GM12875 (cell line): ENCODE measurements around the gene JUP.

Source experiments
- H3K4me3 ChIP-seq: one replicate; pipeline ENCODE4 v1.5.1; 2011; ENCODE audit warnings: low read depth, low read length, control low read depth
- CTCF ChIP-seq: IDR thresholded peaks from 2 replicates; pipeline ENCODE4 v1.5.1; 2011; ENCODE audit warnings: low read depth, mild to moderate bottlenecking, control low read depth, inconsistent platforms, low read length, moderate library complexity, borderline replicate concordance; ENCODE audit not compliant: insufficient read depth

JUP gene

DNA sequence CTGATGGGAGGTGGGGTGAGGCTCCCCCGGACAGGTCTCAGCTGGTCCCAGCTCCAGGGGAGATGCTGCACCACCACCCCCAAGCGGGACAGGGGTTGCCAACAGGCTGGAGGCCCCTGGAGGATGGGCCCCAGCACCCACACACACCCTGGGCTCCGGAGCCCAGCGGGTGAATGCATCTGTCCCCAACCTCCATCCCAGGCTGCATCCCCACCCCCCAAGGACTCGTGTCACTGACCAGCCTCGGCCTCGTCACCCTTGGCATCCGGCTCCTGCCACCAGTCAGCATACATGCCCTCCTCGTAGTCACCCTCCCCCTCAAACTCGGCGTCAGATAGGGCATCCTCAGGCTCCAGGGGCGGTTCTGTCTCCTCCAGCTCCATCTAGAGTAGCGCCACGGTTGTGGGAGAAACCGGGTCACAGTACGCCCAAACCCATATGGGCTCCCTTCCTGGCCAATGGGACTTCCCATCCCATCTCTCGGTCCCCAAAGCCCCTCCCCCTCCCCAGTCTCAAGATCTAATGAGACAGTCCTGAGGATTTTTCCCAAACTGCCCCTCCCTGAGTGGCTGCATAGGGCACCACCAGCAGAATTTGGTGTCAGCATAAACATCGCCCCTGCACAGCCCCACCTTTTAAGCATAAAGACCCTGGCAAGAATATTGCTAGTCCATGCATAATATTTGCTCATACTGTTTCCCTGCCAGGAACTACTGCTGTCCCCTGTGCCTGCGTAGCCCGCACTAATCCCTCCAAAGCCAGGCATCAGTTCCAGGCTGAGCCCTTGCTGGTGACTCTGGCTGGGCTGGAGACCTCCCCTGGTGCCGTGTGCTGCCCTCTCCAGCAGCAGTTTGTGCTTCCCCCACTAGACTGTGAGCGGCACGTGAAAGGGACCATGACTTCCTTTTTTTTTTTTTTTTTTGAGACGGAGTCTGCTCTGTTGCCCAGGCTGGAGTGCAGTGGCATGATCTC, 16.8 kb upstream of the JUP start:
- no peak overlapping the region for H3K4me3 ChIP-seq
- no peak for TF ChIP-seq CTCF

- peak; percentile 91 for TF ChIP-seq CTCF
Observed at GRCh38 chr17:41801374-41802271, 15.1 kb upstream of the JUP start.

DNA sequence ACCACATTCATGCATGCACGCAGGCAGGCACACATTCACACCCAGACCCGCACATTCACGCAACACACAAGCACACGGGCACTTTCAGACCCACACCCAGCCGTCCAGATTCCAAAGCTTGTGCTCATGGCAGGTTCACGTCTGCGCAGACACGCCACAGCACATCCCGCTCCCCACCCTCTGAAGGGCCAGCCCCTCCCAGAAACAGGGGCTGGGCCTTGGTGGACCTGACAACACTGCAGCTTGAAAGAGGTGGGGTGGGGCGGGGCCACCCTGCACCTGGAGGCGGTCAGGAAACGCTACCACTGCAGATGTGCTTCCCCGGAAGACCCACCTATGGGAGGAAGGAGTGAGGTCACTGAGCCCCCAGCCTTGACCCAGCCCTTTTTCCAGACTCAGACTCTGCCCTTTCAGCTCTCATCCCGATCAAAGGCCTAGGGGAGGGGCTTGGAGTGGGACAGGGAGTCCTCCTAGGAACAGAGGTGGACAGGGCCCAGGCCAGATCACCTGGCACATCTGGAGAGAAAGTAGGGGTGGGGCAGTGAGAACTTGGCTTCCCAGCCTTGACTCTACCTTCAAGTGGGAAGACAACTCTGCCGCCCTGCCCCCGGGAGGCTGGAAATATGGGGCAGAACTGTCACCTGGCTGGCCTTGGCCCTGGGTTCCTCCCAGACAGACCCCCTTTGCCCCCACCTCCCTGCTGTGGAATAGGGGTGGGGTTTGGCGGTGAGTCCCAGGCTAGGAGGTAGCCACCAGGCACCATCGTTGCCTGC, 14.3 kb upstream of the JUP start:
- no peak overlapping the region for H3K4me3 ChIP-seq
- TF ChIP-seq CTCF, result no peak

More at GRCh38 chr17:41801374-41802271, 15.1 kb upstream of the JUP start:
- H3K4me3 ChIP-seq, result no peak overlapping the region

DNA sequence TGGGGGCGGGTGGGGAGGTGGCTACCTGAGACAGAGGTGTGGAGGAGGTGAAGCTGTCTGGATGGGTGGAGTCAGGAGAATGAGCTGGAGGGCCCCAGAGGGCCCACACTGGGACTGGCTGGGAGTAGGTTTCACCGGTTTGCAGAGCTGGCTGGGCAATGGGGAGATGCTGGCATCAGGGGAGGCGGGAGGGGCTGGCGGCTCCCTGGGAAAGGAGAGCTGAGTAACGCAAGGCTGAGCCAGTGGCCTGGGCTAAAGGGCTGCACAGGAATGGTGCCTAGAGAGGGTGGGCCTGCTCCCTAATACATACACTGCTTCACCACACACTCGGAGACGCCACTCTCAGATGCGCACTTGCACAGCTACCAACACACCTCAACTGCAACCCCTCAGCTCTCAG, 12.9 kb upstream of the JUP start:
- no peak for TF ChIP-seq CTCF

GRCh38 chr17:41797377-41797776, 10.9 kb upstream of the JUP start:
- TF ChIP-seq CTCF, result no peak
- no peak overlapping the region for H3K4me3 ChIP-seq

More for the DNA sequence above, 12.9 kb upstream of the JUP start:
- no peak overlapping the region for H3K4me3 ChIP-seq

DNA sequence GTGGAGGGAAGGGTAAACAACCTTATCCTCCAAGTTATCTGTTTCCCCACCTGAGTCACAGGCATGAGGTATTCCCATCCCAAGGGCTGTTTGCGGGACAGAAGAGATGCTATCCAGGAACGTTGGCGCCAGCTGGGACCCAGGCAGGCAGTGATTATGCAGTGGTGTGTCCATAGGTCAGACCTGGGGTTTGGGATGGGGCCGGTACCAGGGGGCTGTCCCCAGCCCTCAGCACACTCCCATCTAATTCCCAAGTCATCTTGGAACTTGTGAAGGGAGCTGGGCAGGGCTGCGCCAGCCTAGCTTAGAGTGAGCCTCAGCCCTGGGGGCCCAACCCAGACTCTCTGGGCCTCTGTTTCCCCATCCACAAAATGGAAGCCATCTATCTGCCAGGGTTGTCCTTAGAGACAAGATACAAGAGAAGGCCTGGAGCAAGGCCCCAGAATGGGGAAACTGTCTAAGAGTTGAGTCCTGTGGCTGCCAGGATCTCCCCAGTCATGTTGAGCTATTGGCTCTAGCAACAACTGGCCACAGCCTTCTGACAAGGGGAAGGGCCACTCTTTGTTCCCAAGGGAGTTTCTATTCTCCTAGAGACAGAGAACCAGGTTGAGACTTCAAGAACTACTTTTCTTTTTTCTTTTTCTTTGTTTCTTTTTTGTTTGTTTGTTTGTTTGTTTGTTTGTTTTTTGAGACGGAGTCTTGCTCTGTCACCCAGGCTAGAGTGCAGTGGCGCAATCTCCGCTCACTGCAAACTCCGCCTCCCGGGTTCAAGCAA, 9.8 kb upstream of the JUP start:
- H3K4me3 ChIP-seq, result no peak overlapping the region
- TF ChIP-seq CTCF, result no peak
